CD4-positive, alpha-beta T cell treated with Interleukin-15 for 1 hour (primary cell): ENCODE results near the gene PATJ.
"Not testable (repeated sequence)": the region's sequence is repeated elsewhere in the genome, so short reads cannot be mapped to it uniquely, and the experiment has no call there.

ENCODE experiments used
- DNase-seq: peaks from one replicate; pipeline ENCODE4 v3.0.0-alpha.2; 2020

Gene PATJ

DNA sequence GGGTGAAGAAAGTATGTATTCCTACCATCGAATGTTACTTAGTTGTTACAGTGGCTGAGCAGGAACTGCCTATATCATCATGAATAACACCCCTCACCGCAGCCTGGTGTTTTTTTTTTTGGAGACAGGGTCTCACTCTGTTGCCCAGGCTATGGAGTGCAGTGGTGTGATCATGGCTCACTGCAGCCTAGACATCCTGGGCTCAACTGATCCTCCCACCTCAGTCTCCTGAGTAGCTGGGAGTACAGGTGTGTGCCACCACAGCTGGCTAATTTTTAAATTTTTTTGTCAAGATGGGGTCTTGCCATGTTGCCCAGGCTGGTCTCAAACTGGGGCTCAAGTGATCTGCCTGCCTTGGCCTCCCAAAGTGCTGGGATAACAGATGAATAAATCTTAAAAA lies 7.3 kb downstream of the PATJ start:
- no peak for DNase-seq

DNA sequence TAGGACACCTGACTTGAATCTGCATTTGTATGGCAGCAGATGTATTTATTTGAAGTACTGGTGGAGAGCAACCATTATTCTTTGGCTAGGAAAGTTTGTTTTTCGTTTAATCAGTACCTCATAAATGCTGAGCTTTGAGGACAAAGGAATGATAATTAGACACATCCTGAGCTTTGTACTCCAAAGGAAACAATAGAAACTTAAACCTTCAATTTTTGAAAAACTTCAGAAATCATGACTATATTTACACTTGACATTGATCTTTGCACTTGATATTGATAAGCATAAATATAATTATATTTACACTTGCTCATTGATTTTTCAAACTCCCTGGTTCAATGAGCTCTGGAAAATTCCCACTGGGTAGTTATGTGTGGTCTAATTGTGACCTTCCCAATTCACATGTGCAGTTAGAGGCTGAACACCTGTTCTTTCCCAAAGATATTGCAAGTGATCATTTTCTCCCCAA lies 10.7 kb downstream of the PATJ start:
- DNase-seq: no peak

DNA sequence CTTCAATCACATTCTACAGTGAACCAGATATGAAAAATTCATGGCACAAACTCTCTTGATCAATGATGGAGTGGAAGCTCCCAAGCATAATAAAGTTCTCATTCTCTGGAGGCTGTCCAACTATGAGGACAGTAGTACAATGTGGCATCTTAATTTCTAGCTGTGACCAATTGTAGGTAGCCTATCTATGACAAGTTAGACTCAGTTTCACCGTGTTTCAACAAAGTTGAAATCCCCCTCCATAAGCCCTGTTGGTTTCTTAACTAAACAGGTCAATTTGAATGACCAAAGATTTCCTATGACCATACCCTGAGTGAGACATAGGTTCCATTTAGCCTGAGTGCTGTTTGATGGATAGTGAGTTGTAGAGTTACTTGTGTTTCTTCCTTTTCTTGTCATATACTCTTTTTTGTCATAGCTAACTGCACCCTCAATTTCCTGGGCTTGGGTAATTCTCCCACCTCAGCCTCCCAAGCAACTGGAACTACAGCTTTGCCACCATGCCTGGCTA lies 11.8 kb downstream of the PATJ start:
- no peak for DNase-seq

DNA sequence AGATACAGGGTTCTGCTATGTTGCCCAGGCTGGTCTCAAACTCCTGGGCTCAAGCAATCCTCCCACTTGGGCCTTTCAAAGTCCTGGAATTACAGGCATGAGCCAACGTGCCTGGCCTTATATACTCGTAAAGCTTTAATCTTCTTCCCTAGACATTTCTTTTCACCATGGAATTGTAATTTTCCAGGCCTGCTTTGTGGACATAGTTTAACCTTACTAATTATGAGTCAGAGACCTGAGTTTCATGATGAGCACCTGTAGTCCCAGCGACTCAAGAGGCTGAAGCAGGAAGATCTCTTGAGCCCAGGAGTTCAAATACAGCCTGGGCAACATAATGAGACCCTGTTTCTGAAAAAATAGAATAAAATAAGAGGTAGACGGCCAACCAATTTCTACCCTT lies 12.3 kb downstream of the PATJ start:
- no peak for DNase-seq

DNA sequence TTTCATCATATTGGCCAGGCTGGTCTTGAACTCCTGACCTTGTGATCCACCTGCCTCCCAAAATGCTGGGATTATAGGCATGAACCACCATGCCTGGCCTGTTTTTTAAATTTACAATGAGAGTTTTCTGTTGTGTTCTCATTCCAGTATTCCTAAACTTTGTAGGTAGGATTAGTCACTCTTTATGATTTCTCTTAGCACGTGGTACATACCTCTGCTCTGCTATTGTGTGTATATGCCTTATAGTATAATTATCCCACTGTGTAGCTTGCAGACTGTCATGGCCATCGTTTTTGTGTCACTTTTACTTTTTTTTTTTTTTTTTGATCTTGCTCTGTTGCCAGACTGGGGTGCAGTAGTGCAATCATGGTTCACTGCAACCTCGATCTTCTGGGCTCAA lies 14.5 kb downstream of the PATJ start:
- no peak for DNase-seq

DNA sequence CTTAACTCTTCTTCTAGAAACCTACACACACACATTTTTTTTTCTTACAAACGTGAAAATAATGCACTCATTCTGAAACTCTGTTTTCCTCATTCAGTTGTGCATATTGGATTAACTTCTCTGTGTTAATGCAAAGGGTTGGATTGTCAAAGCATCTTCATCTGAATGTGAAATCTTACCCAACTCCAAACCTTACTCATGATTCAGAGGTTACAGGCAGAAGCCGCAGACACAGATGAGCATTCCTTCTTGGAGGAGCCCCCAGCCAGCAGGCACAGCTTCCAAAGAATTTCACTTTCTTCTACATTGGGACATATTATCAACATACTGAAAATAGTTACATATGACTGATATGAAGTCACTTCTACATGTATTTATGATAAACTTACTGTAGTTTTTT lies 15.7 kb downstream of the PATJ start:
- no peak for DNase-seq

DNA sequence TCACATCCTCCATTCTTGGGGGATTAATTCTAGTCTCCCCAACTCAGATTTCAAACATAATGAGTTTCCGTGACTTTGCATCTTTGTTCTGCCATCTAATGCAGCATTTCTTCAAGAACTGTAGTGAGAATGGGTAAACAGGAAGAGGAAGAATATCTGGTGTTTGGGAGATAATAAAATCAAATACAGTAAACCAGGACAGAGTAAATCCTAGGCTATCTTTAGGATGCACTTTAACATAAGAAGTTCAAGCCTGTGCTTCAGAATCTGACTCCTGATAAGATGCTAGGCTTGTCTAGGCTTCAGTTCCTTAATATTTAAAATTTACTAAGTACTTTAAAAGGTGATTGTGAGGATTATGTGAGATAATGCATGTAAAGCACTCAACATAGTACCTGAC lies 27.9 kb downstream of the PATJ start:
- no peak for DNase-seq

DNA sequence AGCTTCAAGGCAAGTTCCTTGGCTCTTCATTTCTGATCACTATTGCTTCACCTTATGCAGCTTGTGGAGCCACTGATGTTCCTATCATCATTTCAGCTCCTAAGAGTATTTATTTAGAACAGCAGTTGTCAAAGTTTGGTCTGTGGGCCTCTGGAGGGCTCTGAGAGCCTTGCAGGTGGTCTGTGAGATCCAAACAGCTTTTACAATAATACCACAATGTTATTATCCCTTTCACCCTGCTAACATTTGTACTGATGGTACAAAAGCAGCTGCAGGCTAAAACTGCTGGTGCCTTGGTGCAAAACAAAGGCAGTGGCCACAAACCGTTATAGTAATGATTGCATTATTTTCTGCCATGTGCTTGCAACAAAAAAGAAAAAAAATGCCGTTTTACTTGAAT lies 33.8 kb downstream of the PATJ start:
- no peak for DNase-seq

DNA sequence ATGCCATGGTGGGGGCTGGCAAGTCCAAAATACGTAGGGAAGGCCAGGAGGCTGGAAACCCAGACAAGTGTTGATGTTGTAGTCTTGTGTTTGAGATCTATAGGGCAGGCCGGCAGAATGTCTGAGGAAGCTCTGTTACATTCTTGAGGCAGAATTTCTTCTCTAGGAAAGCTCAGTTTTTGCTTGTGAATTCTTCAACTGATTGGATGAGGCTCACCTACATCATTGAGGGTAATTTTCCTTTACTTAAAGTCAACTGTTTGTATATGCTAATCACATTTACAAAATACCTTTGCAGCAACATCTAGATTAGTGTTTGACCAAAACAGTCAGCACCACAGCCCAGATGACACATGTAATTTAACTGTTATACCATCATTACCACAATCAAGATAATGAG lies 37.0 kb downstream of the PATJ start:
- DNase-seq: no peak

DNA sequence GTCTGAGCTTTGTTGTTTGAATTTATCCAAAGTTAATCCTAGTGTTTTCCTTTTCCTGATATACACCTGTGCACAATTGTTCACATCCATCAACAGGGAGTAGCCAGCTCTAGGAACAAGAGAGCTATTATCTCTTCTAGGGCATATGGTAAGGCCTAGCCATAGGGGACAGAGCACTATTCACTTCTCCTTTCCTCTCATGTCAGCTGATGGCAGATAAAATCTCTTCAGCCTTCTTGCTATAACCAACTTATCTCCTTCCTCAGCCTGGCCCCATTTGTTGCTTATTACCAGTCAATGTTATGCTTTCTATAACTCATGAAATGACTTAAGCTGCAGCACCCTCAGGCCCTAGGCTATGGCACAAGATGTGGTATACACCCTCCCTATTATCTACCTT lies 38.9 kb downstream of the PATJ start:
- no peak for DNase-seq

DNA sequence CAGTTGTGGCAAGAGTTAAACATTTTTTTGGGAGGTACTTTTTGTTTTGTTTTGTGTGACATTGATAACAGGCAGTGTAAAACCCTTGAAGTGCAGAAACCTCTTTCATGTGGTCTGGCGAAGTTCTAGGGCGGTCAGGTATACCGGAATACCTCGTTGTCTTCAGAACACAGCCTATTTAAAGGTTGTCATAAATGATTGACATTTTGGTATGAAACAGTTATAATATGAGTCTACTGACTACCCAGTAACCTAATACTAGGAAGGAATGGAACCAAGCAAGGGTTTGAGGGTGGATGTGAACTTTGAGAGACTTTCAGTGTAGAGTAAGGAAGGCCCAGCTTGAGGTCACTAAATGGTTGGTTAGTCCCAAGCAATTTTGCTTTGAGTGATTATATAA lies 40.5 kb downstream of the PATJ start:
- peak; percentile 66 for DNase-seq

DNA sequence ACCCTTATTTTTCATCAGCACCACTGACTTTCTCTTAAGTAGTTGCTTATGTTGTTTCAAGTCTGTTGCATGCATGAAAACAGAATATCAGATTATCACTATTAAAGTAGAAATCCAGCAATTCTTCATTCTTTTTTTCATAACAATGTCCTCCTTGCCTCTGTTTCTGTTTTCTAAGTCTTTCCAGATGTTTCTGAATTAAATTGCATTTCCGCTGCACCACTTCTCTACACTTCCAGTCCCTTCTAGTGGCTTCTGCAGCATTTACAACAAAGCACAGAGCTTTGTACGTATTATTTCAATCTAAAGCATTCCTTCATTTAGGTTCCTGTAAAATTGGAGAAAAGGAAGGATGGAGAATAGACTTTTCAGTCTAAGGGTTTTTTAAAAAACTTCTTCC lies 42.4 kb downstream of the PATJ start:
- no peak for DNase-seq

DNA sequence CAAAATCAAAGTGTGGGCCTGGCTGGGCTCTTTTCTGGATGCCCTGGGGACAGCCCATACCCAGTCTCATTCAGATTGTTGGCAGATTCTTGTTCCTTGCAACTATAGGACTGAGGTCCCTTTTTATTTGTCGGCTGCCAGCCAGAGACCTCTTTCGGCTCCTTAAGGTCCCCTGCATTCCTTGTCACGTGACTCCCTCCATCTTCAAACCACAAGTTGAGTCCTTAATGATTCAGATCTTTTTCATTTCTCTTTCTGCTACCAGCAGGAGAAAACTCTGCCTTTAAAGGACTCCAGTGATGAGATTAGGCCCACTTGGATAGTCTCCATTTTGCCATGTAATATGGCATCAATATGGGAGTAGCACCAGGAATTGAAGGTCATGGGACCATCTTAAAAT lies 48.6 kb downstream of the PATJ start:
- DNase-seq: no peak

DNA sequence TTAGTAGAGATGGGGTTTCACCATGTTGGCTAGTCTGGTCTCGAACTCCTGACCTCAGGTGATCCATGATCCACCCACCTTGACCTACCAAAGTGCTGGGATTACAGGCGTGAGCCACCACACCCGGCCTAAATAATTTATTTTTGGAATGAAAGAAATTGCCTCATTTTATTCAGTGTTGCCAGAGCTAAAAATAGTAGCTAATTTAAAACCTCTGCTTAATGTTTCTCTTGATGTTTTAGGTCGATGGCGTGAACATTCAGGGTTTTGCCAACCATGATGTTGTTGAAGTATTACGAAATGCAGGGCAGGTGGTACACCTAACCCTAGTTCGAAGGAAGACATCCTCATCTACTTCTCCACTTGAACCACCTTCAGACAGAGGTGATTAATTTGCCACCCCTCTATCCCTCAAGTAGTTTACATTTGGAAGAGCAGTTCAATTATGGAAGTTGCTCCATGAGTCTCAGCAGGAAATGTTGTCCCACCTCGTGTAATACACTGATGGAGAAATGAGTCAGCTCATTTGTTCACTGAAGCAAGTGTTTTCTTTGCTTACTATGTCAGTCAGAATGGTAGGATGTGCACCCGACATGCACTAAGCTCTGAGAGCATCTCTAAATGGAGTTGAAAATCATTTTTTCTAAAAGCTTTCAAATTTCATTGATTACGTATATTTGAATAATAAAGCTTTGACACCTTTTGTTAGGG lies 54.9 kb downstream of the PATJ start:
- DNase-seq: no peak

DNA sequence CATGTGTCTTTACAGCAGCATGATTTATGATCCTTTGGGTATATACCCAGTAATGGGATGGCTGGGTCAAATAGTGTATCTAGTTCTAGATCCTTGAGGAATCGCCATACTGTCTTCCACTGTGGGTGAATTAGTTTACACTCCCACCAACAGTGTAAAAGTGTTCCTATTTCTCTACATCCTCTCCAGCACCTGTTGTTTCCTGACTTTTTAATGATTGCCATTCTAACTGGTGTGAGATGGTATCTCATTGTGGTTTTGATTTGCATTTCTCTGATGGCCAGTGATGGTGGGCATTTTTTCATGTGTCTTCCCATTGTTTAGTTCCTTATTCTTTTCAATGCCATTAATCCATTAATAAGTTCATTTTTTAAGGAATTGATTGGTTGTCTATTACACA lies 58.8 kb downstream of the PATJ start:
- DNase-seq: not testable (repeated sequence)

DNA sequence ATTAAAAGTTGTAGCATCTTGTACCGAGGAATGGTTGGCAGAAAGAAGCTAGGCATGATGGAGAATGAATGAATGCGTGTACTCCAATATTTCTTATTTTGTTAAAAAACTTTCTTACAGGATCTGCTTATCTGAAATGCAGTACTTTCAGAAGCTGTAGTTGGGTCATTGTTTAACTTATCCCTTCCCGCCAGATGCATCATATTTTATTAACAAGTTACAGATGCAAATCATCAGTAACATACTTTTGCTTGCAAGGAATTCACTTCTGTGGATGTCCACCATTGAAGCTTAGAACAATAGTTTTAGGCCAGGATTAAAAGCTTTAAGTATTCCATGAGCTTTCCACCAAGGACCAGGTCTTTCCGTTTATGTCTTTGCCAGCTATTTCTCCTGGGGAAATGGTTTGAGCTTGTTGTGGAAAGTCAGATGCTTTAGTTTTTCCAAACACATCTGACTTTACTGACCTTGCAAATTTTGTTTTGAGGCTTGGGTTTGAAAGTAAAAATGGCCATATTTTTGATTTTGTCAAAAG lies 65.4 kb downstream of the PATJ start:
- no peak for DNase-seq

DNA sequence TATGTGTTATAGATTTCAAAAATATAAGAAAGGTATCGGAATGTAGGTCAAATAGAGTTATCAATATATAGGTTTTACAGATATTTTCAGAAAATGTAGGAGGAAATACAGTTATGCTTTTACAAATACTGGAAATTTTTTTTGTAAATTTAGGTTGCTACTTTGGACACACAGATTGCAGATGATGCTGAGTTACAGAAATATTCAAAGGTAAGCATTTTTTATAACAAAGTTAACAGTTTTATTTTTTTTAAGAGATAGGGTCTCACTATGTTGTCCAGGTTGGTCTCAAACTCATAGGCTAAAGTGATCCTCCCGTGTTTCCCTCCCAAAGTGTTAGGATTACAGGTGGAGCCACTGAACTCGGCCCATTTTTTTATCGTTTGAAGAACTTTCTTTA lies 66.0 kb downstream of the PATJ start:
- no peak for DNase-seq

DNA sequence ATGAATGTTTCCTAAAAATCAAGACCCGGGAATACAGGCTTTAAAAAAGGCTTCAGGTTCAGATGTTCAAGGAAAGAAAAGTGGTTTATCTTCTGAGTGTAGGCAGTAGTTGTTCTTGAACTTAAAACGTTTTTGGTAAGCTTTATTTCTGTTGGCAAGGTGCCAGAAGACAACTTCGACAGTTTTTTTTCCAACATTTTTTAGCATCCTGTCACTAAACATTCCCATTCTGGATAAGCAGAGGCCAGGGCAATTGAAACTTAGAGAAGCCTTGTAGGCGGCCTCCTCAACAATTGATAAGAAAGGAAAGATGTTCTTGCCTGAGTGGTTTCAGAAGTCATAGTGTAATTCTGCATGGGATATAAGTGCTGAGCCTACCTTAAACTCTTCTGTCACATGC lies 66.7 kb downstream of the PATJ start:
- no peak for DNase-seq

DNA sequence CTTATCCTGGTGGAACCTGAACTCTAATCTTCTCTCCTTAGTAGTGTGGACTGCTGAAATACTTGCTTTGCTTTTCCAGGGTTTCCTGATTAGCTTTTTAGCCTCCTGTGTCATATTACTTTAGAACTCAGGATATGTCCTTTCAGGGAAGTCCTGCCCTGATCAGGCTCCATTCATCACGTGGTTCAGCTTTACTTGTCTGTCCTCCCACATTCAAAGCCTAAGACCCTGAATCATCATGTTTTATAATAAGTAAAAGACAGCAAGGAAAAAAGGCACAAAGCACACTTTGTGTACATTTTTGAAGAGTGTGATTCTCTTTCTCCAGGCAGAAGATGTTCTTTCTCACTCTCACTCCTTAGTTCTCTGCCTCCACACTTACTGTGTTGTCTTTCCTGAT lies 70.6 kb downstream of the PATJ start:
- DNase-seq: no peak

DNA sequence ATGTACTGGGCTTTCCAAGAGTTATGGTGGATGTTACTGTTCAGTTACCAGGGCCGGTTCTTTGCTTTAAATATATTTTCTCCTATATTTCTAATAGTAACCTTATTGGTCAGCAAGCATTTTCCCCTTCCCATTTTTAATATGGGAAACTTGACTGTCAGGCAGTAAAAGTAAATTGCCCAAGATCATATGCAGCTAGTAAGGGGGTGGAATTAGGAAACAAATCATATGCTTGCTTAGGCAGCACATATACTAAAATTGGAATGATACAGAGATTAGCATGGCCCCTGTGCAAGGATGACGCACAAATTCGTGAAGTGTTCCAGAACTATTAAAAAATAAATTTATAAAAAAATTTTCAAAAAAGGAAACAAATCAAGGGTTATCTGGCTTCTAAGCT lies 73.9 kb downstream of the PATJ start:
- DNase-seq: no peak

DNA sequence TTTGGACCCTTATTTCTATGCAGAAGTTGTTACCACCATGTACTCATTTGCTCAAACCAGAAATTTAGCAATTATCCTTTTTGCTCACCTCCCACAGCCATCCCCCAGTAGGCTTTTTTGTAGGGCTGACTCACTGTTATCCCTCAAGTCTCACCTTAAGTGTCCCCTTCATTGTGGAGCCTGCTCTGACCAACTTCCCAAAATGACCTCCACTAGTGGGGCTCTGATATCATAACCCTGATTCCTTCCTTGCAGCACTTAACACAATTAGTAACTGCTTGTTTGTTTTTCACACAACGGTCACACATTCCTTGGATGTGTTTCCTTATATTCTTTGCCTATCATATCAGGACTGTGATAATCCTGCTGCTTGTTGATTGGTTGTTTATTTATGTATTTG lies 76.7 kb downstream of the PATJ start:
- DNase-seq: no peak

DNA sequence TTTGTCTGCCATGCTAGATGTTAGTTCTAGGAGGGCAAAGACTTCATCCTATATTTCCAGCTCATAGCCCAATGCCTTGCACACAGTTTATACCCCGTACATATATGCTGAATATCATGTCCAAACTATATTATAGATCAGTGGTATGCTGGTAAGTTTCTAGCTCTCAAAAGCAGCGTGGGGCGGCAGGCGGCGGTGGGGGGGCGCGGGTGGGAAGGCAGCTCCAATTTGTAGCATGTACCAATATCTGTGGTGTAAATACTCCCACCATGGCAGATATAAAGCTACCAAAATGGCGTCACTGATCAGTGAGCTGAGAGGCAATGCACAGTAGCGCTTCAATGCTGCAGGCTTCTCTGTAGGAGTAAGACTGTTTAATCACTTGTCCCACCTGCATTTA lies 77.1 kb downstream of the PATJ start:
- no peak for DNase-seq

DNA sequence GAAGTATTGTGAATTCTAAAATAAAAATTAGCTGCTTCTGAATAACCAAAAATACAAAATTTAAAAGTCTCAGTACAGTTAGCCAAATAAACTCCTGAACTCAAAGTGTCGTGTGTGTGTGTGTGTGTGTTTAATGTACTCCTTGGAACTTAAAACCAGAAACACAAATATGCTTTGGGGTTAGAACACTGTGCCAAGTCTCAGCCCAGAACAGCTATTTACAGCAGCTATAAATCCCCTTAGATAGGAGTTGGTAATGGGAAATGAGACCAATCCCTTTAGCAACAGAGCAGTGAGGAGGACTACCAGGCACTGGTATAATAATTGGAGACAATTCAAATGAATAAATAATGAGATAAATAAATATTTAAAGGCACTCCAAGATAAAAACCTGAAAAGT lies 83.1 kb downstream of the PATJ start:
- DNase-seq: no peak

DNA sequence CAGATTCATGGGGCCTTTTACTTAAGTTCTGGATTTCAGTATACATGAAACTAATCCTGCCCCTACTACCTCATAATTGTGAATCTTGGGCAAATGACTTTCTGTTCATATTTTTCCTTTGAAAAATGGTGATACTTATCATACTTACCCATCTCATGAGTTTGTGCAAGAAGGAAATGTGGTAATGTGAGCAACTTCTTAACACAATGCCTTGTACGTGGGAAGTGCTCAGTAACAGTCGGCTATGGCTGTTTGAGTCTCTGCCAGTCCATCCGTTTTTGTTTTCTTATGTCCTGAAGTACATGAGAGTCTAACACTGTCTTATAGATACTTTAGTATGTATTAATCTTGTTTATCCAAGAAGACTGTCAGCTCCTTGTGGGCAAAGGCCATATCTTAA lies 86.5 kb downstream of the PATJ start:
- no peak for DNase-seq

DNA sequence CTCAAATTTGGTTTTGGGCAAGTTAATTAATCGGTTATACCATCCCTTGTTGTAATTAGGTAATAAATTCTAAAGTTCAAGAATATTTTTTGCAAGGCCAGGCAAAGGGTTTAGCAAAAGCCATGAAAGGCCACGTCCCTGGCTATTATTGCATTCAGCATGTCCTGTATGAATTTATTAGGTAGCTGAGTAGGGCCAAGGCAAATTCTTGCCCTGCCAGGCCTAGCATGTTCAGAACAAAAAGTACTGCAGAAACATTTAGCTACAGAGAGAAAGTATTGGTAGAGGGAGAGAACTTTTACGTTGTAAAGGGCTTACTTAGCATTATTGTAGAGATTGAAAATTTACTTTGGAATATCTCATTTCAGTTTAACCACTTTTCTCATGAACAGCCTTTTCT lies 94.4 kb downstream of the PATJ start:
- DNase-seq: no peak
